Activated CD4-positive, alpha-beta memory T cell treated with anti-CD3 and anti-CD28 coated beads, Interleukin-2, amount 10 ng/mL, durations not matched to agents 7 days and 5 days (primary cell): ENCODE data around the gene GSTK1. TPM values are rescaled to one million over a fixed set of nuclear protein-coding genes. Genes with fewer than 3 reads are reported as not detected.
"Not testable (repeated sequence)": the region's sequence is repeated elsewhere in the genome, so short reads cannot be mapped to it uniquely, and the experiment has no call there.

Source experiments
- CTCF ChIA-PET: fragments of 350-600 bp; sonication (Branson Sonifier 250); formaldehyde crosslinking; loops from one replicate; lab custom pipeline; 2021; ENCODE audit warnings: antibody characterized with exemption, inconsistent platforms; lab: Charles Lee
- POLR2A ChIA-PET: fragments of 350-600 bp; sonication (Branson Sonifier 250); formaldehyde crosslinking; loops from one replicate; lab custom pipeline; 2021; ENCODE audit warnings: antibody characterized with exemption; lab: Charles Lee
- DNase-seq: peaks from one replicate; pipeline ENCODE4 v3.0.0-alpha.2; 2020
- H3K27ac Mint-ChIP-seq: one replicate; pipeline ENCODE4 v1.8.0; 2021; ENCODE audit warnings: mild to moderate bottlenecking, mixed read lengths
- H3K27me3 Mint-ChIP-seq: one replicate; pipeline ENCODE4 v1.8.0; 2021; ENCODE audit warnings: mixed read lengths
- H3K36me3 Mint-ChIP-seq: one replicate; pipeline ENCODE4 v1.8.0; 2021; ENCODE audit warnings: low read depth, mixed read lengths
- H3K4me1 Mint-ChIP-seq: one replicate; pipeline ENCODE4 v1.8.0; 2021; ENCODE audit warnings: mixed read lengths
- H3K4me3 Mint-ChIP-seq: one replicate; pipeline ENCODE4 v1.8.0; 2021; ENCODE audit warnings: mild to moderate bottlenecking, mixed read lengths
- H3K9me3 Mint-ChIP-seq: one replicate; pipeline ENCODE4 v1.8.0; 2021; ENCODE audit warnings: mixed read lengths
- total RNA-seq, 2 experiments: library from RNA; stranded (reverse); gene quantifications; one replicate each; pipeline ENCODE4 v1.2.3, GENCODE V29; 2021

The GSTK1 gene
- total RNA-seq, 2 experiments from 2014 or later: 502 to 518 TPM

DNA sequence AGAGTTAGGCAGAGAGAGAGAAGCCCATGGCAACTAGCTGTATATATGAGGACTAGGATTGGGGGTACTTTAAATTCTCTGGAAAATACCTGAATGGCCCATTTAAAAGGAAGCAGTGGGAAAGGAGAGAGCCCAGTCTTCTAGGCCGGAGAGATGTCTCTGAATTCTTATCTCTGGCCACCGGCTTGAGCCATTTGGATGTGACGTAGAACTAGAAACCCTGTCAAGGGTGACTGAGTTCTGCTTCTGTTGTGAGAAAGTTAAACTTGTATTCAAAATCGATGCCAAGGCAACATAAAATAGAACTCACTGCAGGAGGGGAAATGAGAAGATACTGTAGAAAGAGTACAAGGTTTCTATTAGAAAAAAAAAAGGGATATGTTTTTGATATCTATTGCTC, 6.3 kb upstream of the GSTK1 start:
- Mint-ChIP-seq H3K4me1 (peaks cover 74% of the 10 kb centered on the region), H3K4me3 (no peak overlapping the region), H3K27me3 (no peaks in the 10 kb centered on the region), H3K27ac (peak overlapping the region; percentile 58), H3K36me3 (peaks cover 26% of the 10 kb centered on the region), H3K9me3 (peaks cover 24% of the 10 kb centered on the region)
- POLR2A ChIA-PET: interaction anchor here (0.6 to 3.2 kb wide), 4 partner anchors 12 to 31 kb away, joined by 3 to 15 read pairs (median 3); partner anchors contain the start of gene CASP2
- CTCF ChIA-PET: interaction anchor here (2.0 to 15.3 kb wide), 3 partner anchors 12 to 42 kb away, joined by 7 to 178 read pairs (median 10); no protein-coding TSS in a partner anchor
- DNase-seq: no peak

DNA sequence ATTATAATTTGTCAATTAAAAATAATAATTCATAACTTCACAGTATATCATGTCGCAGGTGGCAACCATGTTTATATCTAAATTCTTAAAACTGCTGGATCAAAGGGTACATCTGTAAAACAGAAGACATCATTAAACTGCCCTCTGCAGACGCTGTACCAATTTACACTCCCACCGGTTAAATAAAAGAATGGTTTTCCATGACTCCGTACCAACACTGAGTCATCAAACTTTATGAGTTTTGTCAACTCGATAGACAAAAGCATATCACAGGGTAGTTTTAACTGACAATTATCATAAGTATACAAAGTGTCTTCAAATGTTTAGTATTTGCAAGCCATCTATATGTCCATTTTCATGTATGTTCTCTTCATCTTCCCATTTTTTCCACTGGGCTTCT, 5.7 kb upstream of the GSTK1 start:
- ChIA-PET CTCF (interaction anchor here (0.6 to 15.3 kb wide), 6 partner anchors 16 to 157 kb away, joined by 3 to 178 read pairs (median 5); partner anchors contain the start of gene CASP2), POLR2A (interaction anchor here (0.7 to 3.2 kb wide), 2 partner anchors 31 kb away, joined by 3 to 15 read pairs; partner anchors contain the start of gene CASP2)
- H3K27me3 Mint-ChIP-seq: no peaks in the 10 kb centered on the region
- peaks cover 23% of the 10 kb centered on the region for H3K9me3 Mint-ChIP-seq
- H3K27ac Mint-ChIP-seq: no peak overlapping the region
- H3K36me3 Mint-ChIP-seq: peaks cover 21% of the 10 kb centered on the region
- no peak for DNase-seq
- H3K4me3 Mint-ChIP-seq: no peak overlapping the region
- H3K4me1 Mint-ChIP-seq: peaks cover 72% of the 10 kb centered on the region

DNA sequence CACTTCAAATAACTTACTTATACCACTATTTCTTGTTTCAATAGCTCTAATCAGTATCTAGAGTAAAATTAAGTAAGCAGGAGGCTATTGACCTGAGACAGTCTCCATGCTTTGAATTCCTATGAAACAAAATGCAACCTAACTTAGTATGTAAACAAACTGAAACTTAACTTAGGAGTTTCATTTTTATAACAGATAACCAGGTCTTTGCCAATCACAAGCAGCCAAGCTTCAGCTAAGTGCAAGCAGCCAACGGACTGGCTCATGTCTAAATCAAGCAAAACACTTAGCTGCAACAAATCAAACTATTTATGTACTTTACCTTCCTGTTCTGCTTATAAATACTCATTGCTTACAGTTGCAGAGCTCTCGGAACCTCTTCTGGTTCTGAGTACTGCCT, 4.4 kb upstream of the GSTK1 start:
- POLR2A ChIA-PET: interaction anchor here (0.9 to 1.7 kb wide), 11 partner anchors 9 to 51 kb away, joined by 3 to 10 read pairs (median 5); partner anchors contain the start of gene CASP2
- H3K9me3 Mint-ChIP-seq: peaks cover 14% of the 10 kb centered on the region
- CTCF ChIA-PET: interaction anchor here (0.6 to 15.3 kb wide), 9 partner anchors 9 to 52 kb away, joined by 3 to 178 read pairs (median 5); partner anchors contain the start of gene CASP2
- peak overlapping the region; percentile 40 for H3K4me3 Mint-ChIP-seq
- H3K36me3 Mint-ChIP-seq: peaks cover 15% of the 10 kb centered on the region
- peak overlapping the region; percentile 84 for H3K27ac Mint-ChIP-seq
- H3K4me1 Mint-ChIP-seq: peaks cover 70% of the 10 kb centered on the region
- H3K27me3 Mint-ChIP-seq: no peaks in the 10 kb centered on the region
- peak; percentile 50 for DNase-seq

DNA sequence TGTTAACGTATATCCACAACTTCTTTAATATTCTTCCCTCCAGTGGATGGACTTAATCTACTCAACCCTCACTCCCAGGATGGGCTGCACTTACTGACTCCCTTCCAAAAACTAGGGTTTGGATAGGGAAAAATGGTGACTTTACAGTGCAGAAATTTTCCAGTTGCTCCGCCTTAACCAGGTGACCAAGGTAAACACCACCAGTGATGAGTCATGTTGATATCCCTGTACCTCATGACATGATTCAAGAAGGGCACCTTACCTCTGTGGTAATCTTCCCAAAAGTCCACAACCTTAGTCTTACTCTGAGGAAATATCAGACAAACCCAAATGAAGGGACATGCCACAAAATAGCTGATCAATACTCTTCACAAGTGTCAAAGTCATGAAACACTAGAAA, 3.5 kb upstream of the GSTK1 start:
- no peak for DNase-seq
- Mint-ChIP-seq H3K4me1 (peaks cover 69% of the 10 kb centered on the region), H3K9me3 (peaks cover 8% of the 10 kb centered on the region), H3K27ac (peak overlapping the region; percentile 84), H3K4me3 (no peak overlapping the region), H3K27me3 (no peaks in the 10 kb centered on the region), H3K36me3 (peaks cover 17% of the 10 kb centered on the region)
- ChIA-PET POLR2A (interaction anchor here (1.1 to 1.5 kb wide), 2 partner anchors 9 to 28 kb away, joined by 4 to 7 read pairs; partner anchors contain the start of gene CASP2), CTCF (interaction anchor here (0.6 to 15.3 kb wide), 4 partner anchors 19 to 120 kb away, joined by 3 to 178 read pairs (median 6); no protein-coding TSS in a partner anchor)

DNA sequence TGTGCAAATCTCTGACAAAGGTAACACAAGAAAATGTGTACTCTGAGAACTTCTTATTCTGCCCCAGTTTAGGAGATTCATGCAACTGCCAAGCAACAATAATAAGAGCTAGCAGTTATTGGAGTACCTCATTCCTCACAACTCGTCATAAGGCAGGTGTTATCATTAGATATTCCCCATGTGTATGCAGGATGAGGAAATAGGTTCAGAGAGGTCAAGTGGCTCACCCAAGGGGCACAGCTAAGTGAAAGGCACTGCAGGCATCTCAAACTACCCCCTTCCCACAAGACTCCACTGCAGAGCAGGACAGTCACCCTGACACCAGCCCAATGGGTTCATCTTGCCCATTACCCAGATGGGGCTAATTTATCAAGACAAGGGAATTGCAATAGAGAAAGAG, 1.3 kb upstream of the GSTK1 start:
- DNase-seq: no peak
- ChIA-PET CTCF (interaction anchor here (15.3 kb wide), 1 partner anchor 21 kb away, joined by 178 read pairs; no protein-coding TSS in a partner anchor), POLR2A (interaction anchor here (4.4 to 5.8 kb wide), 2 partner anchors 18 kb away, joined by 51 to 56 read pairs; no protein-coding TSS in a partner anchor)
- Mint-ChIP-seq H3K9me3 (peaks cover 5% of the 10 kb centered on the region), H3K4me1 (peaks cover 68% of the 10 kb centered on the region), H3K4me3 (peak overlapping the region; percentile 42), H3K36me3 (peaks cover 33% of the 10 kb centered on the region), H3K27me3 (no peaks in the 10 kb centered on the region), H3K27ac (peak overlapping the region; percentile 50)

DNA sequence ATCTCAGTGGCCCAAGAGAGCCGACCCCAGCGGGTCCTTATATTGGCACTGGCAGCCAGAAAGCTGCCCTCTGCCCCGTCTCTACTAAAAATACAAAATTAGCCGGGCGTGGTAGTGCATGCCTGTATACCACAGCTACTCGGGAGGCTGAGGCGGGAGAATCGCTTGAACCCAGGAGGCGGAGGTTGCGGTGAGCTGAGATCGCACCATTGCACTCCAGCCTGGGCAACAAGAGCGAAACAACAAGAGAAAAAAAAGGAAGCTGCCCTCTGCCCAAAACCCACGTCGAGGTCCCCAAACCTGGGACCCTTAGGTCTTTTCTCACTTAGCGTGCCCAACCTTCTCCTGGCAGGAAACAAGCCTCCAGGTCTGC, 941 bp downstream of the GSTK1 start:
- H3K36me3 Mint-ChIP-seq: peaks cover 56% of the 10 kb centered on the region
- ChIA-PET POLR2A (interaction anchor here (0.7 to 5.8 kb wide), 18 partner anchors 9 to 467 kb away, joined by 3 to 56 read pairs (median 14); partner anchors contain the start of genes CASP2 and ZYX), CTCF (interaction anchor here (0.6 to 15.3 kb wide), 13 partner anchors 9 to 115 kb away, joined by 3 to 178 read pairs (median 5); partner anchors contain the start of gene CASP2)
- H3K4me3 Mint-ChIP-seq: peak overlapping the region; percentile 97
- H3K27ac Mint-ChIP-seq: peak overlapping the region; percentile 87
- H3K9me3 Mint-ChIP-seq, DNase-seq, H3K27me3 Mint-ChIP-seq: not testable (repeated sequence)
- H3K4me1 Mint-ChIP-seq: peaks cover 73% of the 10 kb centered on the region

DNA sequence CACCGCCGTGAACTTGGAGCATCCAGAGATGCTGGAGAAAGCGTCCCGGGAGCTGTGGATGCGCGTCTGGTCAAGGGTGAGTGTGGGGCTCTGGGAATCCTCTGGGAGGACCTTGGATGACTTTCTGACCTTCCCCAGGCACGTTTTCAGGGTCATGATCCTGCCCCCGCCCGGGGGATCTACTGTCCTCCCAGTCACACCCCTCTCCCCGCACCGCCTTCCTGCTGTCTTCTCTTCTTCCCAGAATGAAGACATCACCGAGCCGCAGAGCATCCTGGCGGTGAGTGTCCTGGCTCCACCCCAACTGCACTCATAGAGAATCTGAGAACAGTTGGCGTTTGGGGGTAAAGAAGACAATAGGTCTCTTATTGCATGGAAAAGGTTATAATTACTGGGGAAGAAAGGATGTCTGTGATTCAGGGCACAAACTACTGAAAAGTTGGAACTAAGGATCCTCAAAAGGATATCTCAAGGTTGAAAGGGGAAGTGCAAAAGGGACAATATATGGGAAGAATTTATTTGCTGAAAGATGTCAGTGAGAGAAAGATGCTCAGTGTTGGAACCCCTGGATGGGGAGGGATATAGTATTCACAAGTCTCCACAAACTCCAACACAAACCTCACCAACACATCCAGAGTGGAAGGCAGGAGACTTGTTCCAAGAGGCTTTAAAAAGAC, 1.9 kb downstream of the GSTK1 start:
- peaks cover 5% of the 10 kb centered on the region for H3K9me3 Mint-ChIP-seq
- peak overlapping the region; percentile 87 for H3K27ac Mint-ChIP-seq
- peaks cover 66% of the 10 kb centered on the region for H3K36me3 Mint-ChIP-seq
- H3K4me1 Mint-ChIP-seq: peaks cover 72% of the 10 kb centered on the region
- H3K27me3 Mint-ChIP-seq: no peaks in the 10 kb centered on the region
- peak overlapping the region; percentile 97 for H3K4me3 Mint-ChIP-seq
- ChIA-PET CTCF (interaction anchor here (0.7 to 15.3 kb wide), 10 partner anchors 10 to 36 kb away, joined by 3 to 178 read pairs (median 4); no protein-coding TSS in a partner anchor), POLR2A (interaction anchor here (0.7 to 5.8 kb wide), 13 partner anchors 10 to 115 kb away, joined by 3 to 56 read pairs (median 23); partner anchors contain the start of genes CASP2 and ZYX)
- DNase-seq: no peak

DNA sequence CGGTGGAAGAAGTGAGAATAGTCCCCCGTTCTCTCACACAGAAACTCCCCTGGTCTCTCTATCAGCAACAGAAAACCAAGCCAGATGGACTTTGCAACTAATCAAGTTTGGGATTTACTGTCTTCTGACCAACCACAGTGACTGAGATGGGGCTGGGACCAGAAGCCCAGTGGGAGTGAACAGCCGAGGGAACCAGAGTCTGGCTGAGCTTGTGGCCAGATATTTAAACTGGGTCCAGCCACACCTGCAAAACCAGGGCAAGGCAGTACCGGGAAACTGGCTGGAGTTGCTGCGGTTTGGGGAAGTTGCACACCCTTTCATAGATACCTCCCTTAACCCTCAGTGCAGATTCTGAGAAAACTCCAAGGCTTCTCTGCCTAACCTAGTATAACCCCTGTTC, 6.0 kb downstream of the GSTK1 start:
- Mint-ChIP-seq H3K36me3 (peaks cover 72% of the 10 kb centered on the region), H3K27me3 (no peaks in the 10 kb centered on the region), H3K9me3 (no peaks in the 10 kb centered on the region), H3K27ac (no peak overlapping the region), H3K4me1 (peaks cover 59% of the 10 kb centered on the region), H3K4me3 (no peak overlapping the region)
- ChIA-PET CTCF (interaction anchor here (15.3 kb wide), 1 partner anchor 28 kb away, joined by 178 read pairs; no protein-coding TSS in a partner anchor), POLR2A (interaction anchor here (0.7 to 1.6 kb wide), 6 partner anchors 9 to 35 kb away, joined by 3 to 6 read pairs (median 4); partner anchors contain the start of gene CASP2)
- no peak for DNase-seq

DNA sequence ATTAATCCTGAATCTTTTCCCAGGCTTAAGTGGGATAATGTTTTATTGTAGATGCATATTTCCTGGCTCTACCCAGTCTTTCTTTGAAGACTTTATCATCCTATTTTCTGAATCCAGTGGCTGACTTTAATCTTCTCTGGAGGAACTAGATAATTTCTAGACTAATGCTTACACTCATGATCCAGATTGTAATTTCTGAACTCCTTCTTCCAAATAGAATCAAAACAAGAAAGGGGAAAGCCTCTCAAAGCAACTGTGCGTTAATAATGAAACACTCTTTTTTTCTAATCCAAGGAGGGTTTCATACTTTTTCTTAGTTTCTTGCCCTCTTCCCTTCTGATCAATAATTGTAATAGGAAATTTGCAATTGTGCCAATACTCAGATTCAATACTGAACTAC, 8.0 kb downstream of the GSTK1 start:
- ChIA-PET POLR2A (no interaction called here), CTCF (interaction anchor here (1.6 to 5.9 kb wide), 2 partner anchors 9 to 31 kb away, joined by 4 to 27 read pairs; no protein-coding TSS in a partner anchor)
- no peak for DNase-seq
- Mint-ChIP-seq H3K4me1 (peaks cover 40% of the 10 kb centered on the region), H3K27ac (no peak overlapping the region), H3K4me3 (no peak overlapping the region), H3K36me3 (peaks cover 54% of the 10 kb centered on the region), H3K27me3 (no peaks in the 10 kb centered on the region), H3K9me3 (no peaks in the 10 kb centered on the region)

DNA sequence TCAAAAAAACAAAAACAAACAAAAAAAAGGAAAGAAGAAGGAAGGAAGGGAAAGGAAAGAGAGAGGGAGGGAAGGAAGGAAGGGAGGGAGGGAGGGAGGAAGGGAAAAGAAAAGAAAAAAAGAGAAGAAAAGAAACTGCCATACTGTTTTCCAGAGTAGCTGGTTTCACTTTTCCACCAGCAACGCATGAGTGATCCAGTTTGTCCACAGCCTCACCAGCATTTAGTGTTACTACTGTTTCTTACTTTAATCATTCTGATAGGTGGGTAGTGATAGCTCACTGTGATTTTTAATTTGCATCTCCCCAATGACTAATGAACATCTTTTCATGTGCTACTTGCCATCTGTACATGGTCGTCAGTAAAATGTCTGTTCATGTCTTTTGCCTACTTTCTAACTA, 9.6 kb downstream of the GSTK1 start:
- Mint-ChIP-seq H3K27ac (no peak overlapping the region), H3K4me1 (peaks cover 25% of the 10 kb centered on the region), H3K4me3 (no peak overlapping the region), H3K36me3 (peaks cover 41% of the 10 kb centered on the region), H3K9me3 (no peaks in the 10 kb centered on the region), H3K27me3 (no peaks in the 10 kb centered on the region)
- ChIA-PET POLR2A (interaction anchor here (1.3 kb wide), 1 partner anchor 15 kb away, joined by 5 read pairs; the partner anchor contains the start of gene CASP2), CTCF (interaction anchor here (1.4 to 5.9 kb wide), 4 partner anchors 9 to 33 kb away, joined by 5 to 27 read pairs (median 6); partner anchors contain the start of gene GSTK1)
- no peak for DNase-seq

DNA sequence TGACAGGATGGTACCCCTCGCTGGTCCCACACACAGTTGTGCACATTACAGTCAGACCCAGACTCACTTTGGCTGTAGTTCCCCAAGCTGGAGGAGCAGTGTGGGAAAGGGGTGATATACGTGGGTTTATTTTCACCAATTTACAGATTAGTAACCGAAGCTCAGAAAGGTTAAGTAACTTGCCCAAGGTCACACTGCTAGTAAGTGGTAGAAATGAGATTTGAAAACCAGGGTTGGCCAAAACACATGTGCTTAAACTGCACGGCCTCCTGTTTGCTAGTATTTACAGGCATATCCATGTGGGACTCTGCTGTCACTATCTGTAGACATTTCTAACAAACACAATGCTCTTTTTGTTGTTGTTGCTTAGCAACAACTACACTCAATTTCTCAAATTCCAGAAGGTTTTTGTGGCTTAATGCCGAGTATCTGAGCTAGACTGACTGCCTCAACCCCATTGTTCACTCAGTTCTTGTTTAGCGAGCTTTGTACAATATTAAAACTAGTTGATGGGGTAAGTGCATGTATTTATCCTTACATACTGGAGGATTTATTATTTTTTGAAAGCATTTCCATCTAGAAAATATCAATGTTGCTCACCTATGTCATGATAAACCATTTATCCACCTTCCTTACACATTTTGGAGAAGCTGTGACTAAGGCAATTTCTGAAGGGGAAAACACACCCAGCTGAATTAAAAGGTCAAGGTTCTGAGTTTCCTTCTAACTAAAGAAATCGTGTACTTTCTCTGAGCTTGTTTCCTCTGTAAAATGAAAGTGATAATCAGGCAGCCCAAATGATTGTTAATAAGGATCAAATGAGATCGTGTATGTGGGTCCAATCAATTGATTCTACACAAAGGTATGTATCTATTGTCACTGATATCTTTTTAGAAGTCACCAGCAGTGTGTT, 16.2 kb downstream of the GSTK1 start:
- Mint-ChIP-seq H3K4me3 (peak overlapping the region; percentile 65), H3K27me3 (no peaks in the 10 kb centered on the region), H3K4me1 (peaks cover 41% of the 10 kb centered on the region), H3K27ac (peak overlapping the region; percentile 70), H3K9me3 (no peaks in the 10 kb centered on the region), H3K36me3 (no peaks in the 10 kb centered on the region)
- ChIA-PET CTCF (interaction anchor here (0.6 to 3.6 kb wide), 15 partner anchors 9 to 101 kb away, joined by 3 to 30 read pairs (median 4); partner anchors contain the start of genes CASP2 and GSTK1), POLR2A (interaction anchor here (0.9 to 6.4 kb wide), 15 partner anchors 8 to 105 kb away, joined by 4 to 56 read pairs (median 6); partner anchors contain the start of genes CASP2 and GSTK1)
- DNase-seq: no peak
